HepG2 (cell line): ENCODE results near the gene CAMTA2. TPM values are rescaled to one million over a fixed set of nuclear protein-coding genes. Genes with fewer than 3 reads are reported as not detected.
A peak's percentile ranks its signal among the peaks of the same experiment; 100 is the strongest.

Source experiments
- AHR ChIP-seq: IDR thresholded peaks from 2 replicates; pipeline ENCODE4 v1.6.1; 2018; ENCODE audit warnings: missing genetic modification reagents, missing compliant biosample characterization
- ASH2L ChIP-seq: fragments of 300-600, 200-600 bp; sonication (generic); IDR thresholded peaks from 2 replicates; pipeline ENCODE4 v1.7.0; 2017; ENCODE audit warnings: low read depth, mild to moderate bottlenecking, moderate library complexity, mixed read lengths, low read length; ENCODE audit not compliant: insufficient read length
- CBX1 ChIP-seq: IDR thresholded peaks from one replicate; pipeline ENCODE4 v1.6.1; 2016; ENCODE audit warnings: antibody characterized with exemption, low read depth
- ELF1 ChIP-seq: sonication (generic); formaldehyde crosslinking; IDR thresholded peaks from 2 replicates; pipeline ENCODE4 v1.4.0; 2020; ENCODE audit warnings: missing genetic modification reagents
- FOSL2 ChIP-seq: sonication (generic); formaldehyde crosslinking; IDR thresholded peaks from 2 replicates; pipeline ENCODE4 v1.4.0; 2020; ENCODE audit warnings: missing genetic modification reagents
- GABPA ChIP-seq, 2 experiments: IDR thresholded peaks; 2 replicates each; pipeline ENCODE4 v1.6.1; 2011 to 2016; ENCODE audit warnings: low read depth in 2 of 2, low read length in 1 of 2, missing biosample characterization in 1 of 2, missing genetic modification characterization in 1 of 2
- GLI4 ChIP-seq: sonication (generic); formaldehyde crosslinking; IDR thresholded peaks from 2 replicates; pipeline ENCODE4 v1.5.1; 2020; ENCODE audit warnings: missing genetic modification reagents, mild to moderate bottlenecking, moderate library complexity, borderline replicate concordance
- IRX3 ChIP-seq: sonication (generic); formaldehyde crosslinking; IDR thresholded peaks from 2 replicates; pipeline ENCODE4 v1.8.1; 2023; ENCODE audit warnings: mild to moderate bottlenecking, low read depth, missing genetic modification reagents, borderline replicate concordance
- RBFOX2 ChIP-seq: fragments of 200-400 bp; formaldehyde crosslinking; IDR thresholded peaks from 2 replicates; pipeline ENCODE4 v1.6.1; 2017; ENCODE audit warnings: low read depth, mild to moderate bottlenecking, low read length
- ZNF121 ChIP-seq: sonication (generic); formaldehyde crosslinking; IDR thresholded peaks from 2 replicates; pipeline ENCODE4 v1.5.0; 2020; ENCODE audit warnings: mild to moderate bottlenecking, missing genetic modification reagents
- ZNF205 ChIP-seq: IDR thresholded peaks from 2 replicates; pipeline ENCODE4 v1.6.1; 2018; ENCODE audit warnings: missing biosample characterization, missing genetic modification reagents
- ZNF224 ChIP-seq: sonication (generic); formaldehyde crosslinking; IDR thresholded peaks from 2 replicates; pipeline ENCODE4 v1.5.0; 2020; ENCODE audit warnings: mild to moderate bottlenecking, missing genetic modification reagents
- ZNF274 ChIP-seq: sonication (generic); formaldehyde crosslinking; IDR thresholded peaks from 2 replicates; pipeline ENCODE4 v1.5.1; 2020; ENCODE audit warnings: mild to moderate bottlenecking, missing genetic modification reagents
- ZSCAN25 ChIP-seq: sonication (generic); formaldehyde crosslinking; IDR thresholded peaks from 2 replicates; pipeline ENCODE4 v1.8.0; 2022; ENCODE audit warnings: mild to moderate bottlenecking, missing genetic modification reagents
- polyA plus RNA-seq, 8 experiments: library from polyadenylated mRNA; depleted of rRNA in 3 of 8; stranded (reverse) in 7 of 8; unstranded in 1 of 8; fragments of >200 nt; fragmentation: Illumina TruSeq in 4 of 8; extraction: Trizol in 4 of 8; gene quantifications; 2 replicates each; pipeline versions ENCODE4 v1.2.1 to v1.2.3, GENCODE V29; 2011 to 2016; ENCODE audit warnings: low read depth in 4 of 8, missing spikeins in 1 of 8, mixed read lengths in 1 of 8; ENCODE audit not compliant: insufficient read depth in 1 of 8
- total RNA-seq, 5 experiments: library from RNA; depleted of rRNA; stranded (reverse); fragments of >200 nt; fragmentation: Illumina TruSeq; extraction: Trizol; gene quantifications; 2 replicates each; pipeline ENCODE4 v1.2.3, GENCODE V29; 2016; ENCODE audit warnings: low read depth in 1 of 5
- TF ChIP-seq, protein P1 (sequence below): sonication (generic); formaldehyde crosslinking; IDR thresholded peaks from 2 replicates; pipeline ENCODE4 v1.5.1; 2020; ENCODE audit warnings: missing genetic modification reagents, mild to moderate bottlenecking, borderline replicate concordance
- TF ChIP-seq, protein P2 (sequence below): sonication (generic); formaldehyde crosslinking; IDR thresholded peaks from 2 replicates; pipeline ENCODE4 v1.4.0; 2020; ENCODE audit warnings: missing genetic modification reagents
- TF ChIP-seq, protein P3 (sequence below): sonication (generic); formaldehyde crosslinking; IDR thresholded peaks from 2 replicates; pipeline ENCODE4 v1.8.0; 2022; ENCODE audit warnings: missing genetic modification reagents, mild to moderate bottlenecking, inconsistent platforms, borderline replicate concordance
- TF ChIP-seq, protein P4 (sequence below): sonication (generic); formaldehyde crosslinking; IDR thresholded peaks from 2 replicates; pipeline ENCODE4 v1.4.0; 2020; ENCODE audit warnings: missing genetic modification reagents
- TF ChIP-seq, protein P5 (sequence below): IDR thresholded peaks from 2 replicates; pipeline ENCODE4 v1.6.1; 2018; ENCODE audit warnings: missing genetic modification reagents

The CAMTA2 gene
- total and polyA plus RNA-seq, 2 of the 13 experiments (the other 11 are each of a cell fraction or from before 2014, with no cell fraction given): 4.1 to 7.1 TPM

DNA sequence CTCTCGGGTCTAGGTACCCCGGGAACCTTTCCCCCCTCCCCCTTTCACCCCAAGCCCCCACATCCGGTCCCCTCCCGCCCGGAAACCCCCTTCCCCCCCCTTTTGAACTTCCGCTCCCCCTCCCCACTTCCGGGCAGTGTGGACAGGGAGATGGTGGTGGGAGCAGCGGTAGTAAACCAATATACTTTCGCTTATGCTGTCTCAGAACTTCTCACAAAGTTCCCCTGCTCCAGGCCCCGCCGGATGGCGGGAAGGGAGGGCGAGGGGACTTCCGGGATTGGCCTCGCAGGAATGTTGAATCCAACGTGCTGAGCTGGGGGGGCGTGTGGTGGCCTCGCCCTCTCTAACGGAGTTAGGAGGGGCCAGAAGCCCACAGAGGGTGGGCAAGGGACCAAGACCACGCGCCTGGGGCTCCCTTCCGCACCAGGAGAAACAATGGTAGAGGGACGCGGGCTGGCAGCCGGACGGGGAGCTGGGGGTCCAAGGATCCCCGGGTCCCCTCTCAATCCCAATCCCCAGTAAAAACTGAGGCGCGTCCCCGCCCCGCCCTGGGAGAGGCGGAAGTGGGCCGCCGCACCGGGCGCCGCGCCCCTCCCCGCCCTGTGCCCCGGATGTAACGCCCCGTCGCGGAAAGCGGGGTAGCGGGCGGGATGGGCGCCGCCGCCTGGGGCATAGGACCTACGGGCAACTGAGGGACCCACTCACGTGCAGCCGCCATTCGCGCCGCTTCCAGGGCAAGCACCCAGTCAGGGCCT is 39.9 kb downstream of the CAMTA2 start (continued):
- 0 out of 2 replicates have a peak, but pooled peaks have one; percentile 16 for TF ChIP-seq ZNF205 (CRISPR knock-in tag)
- TF ChIP-seq GABPA (IDR thresholded peaks at IDR 0.05; ENCODE audit: low read depth, low read length): peak; percentile 66
- TF ChIP-seq GABPA (CRISPR knock-in tag; IDR thresholded peaks at IDR 0.05; ENCODE audit: low read depth): peak; percentile 88
- peak; percentile 78 for TF ChIP-seq ELF1
- TF ChIP-seq, protein P1, sequence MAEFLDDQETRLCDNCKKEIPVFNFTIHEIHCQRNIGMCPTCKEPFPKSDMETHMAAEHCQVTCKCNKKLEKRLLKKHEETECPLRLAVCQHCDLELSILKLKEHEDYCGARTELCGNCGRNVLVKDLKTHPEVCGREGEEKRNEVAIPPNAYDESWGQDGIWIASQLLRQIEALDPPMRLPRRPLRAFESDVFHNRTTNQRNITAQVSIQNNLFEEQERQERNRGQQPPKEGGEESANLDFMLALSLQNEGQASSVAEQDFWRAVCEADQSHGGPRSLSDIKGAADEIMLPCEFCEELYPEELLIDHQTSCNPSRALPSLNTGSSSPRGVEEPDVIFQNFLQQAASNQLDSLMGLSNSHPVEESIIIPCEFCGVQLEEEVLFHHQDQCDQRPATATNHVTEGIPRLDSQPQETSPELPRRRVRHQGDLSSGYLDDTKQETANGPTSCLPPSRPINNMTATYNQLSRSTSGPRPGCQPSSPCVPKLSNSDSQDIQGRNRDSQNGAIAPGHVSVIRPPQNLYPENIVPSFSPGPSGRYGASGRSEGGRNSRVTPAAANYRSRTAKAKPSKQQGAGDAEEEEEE: no peak
- TF ChIP-seq, protein P2, sequence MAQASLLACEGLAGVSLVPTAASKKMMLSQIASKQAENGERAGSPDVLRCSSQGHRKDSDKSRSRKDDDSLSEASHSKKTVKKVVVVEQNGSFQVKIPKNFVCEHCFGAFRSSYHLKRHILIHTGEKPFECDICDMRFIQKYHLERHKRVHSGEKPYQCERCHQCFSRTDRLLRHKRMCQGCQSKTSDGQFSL (CRISPR knock-in tag): 0 out of 2 replicates have a peak, but pooled peaks have one; percentile 42
- TF ChIP-seq, protein P3, sequence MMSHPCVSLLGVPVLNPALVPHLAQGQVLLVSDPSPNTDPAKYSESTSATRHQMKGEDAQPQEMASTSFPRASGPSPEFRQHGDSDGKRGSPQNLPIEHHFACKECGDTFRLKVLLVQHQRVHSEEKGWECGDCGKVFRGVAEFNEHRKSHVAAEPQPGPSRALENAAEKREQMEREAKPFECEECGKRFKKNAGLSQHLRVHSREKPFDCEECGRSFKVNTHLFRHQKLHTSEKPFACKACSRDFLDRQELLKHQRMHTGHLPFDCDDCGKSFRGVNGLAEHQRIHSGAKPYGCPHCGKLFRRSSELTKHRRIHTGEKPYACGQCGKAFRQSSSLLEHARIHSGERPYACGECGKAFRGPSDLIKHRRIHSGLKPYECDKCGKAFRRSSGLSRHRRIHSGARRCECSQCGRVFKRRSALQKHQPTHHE: 0 out of 2 replicates have a peak, but pooled peaks have one; percentile 25
- TF ChIP-seq ZSCAN25 (CRISPR knock-in tag): no peak
- no peak for TF ChIP-seq GLI4
- TF ChIP-seq AHR (CRISPR knock-in tag): no peak; the same call in 1 of the 2 replicates
- TF ChIP-seq RBFOX2: peak; percentile 96
- TF ChIP-seq, protein P4, sequence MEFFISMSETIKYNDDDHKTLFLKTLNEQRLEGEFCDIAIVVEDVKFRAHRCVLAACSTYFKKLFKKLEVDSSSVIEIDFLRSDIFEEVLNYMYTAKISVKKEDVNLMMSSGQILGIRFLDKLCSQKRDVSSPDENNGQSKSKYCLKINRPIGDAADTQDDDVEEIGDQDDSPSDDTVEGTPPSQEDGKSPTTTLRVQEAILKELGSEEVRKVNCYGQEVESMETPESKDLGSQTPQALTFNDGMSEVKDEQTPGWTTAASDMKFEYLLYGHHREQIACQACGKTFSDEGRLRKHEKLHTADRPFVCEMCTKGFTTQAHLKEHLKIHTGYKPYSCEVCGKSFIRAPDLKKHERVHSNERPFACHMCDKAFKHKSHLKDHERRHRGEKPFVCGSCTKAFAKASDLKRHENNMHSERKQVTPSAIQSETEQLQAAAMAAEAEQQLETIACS (CRISPR knock-in tag): peak; percentile 64
- TF ChIP-seq ZNF121 (CRISPR knock-in tag): no peak
- 0 out of 2 replicates have a peak, but pooled peaks have one; percentile 20 for TF ChIP-seq ZNF224 (CRISPR knock-in tag)
- TF ChIP-seq IRX3 (CRISPR knock-in tag): no peak
- no peak for TF ChIP-seq FOSL2
- TF ChIP-seq CBX1: no peak
- TF ChIP-seq, protein P5, sequence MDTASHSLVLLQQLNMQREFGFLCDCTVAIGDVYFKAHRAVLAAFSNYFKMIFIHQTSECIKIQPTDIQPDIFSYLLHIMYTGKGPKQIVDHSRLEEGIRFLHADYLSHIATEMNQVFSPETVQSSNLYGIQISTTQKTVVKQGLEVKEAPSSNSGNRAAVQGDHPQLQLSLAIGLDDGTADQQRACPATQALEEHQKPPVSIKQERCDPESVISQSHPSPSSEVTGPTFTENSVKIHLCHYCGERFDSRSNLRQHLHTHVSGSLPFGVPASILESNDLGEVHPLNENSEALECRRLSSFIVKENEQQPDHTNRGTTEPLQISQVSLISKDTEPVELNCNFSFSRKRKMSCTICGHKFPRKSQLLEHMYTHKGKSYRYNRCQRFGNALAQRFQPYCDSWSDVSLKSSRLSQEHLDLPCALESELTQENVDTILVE (CRISPR knock-in tag): no peak
- TF ChIP-seq ASH2L: peak; percentile 2
- peak; percentile 45; the same call in 1 of the 2 replicates for TF ChIP-seq ZNF274
